ENCODE results near the gene SELENBP1. TPM values are rescaled to one million over a fixed set of nuclear protein-coding genes. Genes with fewer than 3 reads are reported as not detected.

Gene SELENBP1
- total and polyA plus RNA-seq, 9 of the 15 experiments (the other 6 are each of a cell fraction or from before 2014, with no cell fraction given), result 25.8 to 81.2 (median 47.1) TPM

GRCh38 chr1:151340870-151341754 is 31.4 kb downstream of the SELENBP1 start (continued):
- TF ChIP-seq NR2C2 (CRISPR knock-in tag; IDR thresholded peaks at IDR 0.05) (no peak), NR2C2 (tag; IDR thresholded peaks at IDR 0.05) (peak; percentile 24; the same call in 1 of the 2 replicates), CBFA2T2 (conservative IDR thresholded peaks at IDR 0.05) (peak; percentile 15; the same call in 1 of the 2 replicates), PHF21A (IDR thresholded peaks at IDR 0.05; ENCODE audit: borderline replicate concordance, low read depth) (peak; percentile 76; the same call in 1 of the 2 replicates), ARID2 (IDR thresholded peaks at IDR 0.05) (peak; percentile 78; the same call in 1 of the 2 replicates), SMC3 (conservative IDR thresholded peaks at IDR 0.05; ENCODE audit: insufficient read depth, low read depth, low read length) (peak; percentile 91), ZNF518B (CRISPR knock-in tag; IDR thresholded peaks at IDR 0.05) (no peak), SP1 (CRISPR knock-in tag; IDR thresholded peaks at IDR 0.05) (0 out of 2 replicates have a peak, but pooled peaks have one; percentile 35)
